ENCODE results near the gene ZNF497. TPM values are rescaled to one million over a fixed set of nuclear protein-coding genes. Genes with fewer than 3 reads are reported as not detected.
A peak's percentile ranks its signal among the peaks of the same experiment; 100 is the strongest.

ZNF497 gene
- total and polyA plus RNA-seq, 9 of the 15 experiments (the other 6 are each of a cell fraction or from before 2014, with no cell fraction given) = 0.06 to 0.98 (median 0.44) TPM; not detected in 1

DNA sequence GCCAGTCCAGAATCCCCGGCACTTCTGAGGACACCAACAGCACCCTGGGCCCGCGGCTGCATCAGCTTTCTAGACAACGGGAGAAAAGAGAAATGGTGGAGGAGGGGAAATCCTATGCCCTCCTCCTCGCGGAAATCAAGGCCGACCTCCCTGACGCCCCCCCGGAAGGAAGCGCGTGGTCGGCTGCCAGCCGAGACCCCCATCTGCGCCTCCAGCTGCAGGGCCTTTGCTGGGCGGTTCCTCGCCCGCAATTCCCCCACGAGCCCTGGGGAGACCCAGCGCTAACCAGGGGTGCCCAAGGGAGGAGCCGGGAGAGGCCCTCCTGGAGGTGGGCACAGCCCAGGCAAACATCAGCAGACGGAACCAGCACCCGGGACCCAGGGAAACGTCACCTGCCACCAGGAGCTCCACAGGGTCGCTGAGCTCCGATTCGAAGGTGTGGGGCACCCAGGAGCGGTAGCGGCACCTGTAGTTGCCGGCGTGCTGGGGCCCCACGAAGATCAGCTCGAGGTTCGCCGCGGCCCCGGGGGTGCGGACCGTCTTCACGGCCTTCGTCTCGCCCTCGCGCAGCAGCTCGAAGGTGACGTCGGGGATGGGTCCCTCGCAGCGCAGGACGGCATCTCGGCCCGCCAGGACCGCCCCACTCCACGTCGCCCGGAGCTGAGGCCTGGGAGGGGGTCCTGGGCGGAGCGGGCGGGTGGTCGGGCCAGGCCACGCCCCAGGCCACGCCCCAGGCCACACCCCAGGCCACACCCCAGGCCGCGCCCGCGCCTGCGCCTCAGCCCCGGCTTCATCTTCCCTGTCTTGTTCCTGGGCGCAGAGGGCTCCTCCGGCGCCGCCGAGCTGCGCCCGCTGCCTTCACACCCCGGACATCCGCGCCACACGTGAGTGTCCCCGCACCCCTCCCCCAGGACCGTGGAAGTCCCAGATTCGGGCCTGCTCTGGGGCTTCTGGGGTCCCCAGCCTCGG, 15.3 kb downstream of the ZNF497 start (continued):
- TF ChIP-seq MYBL2 (IDR thresholded peaks at IDR 0.05; ENCODE audit: low read depth) = no peak
- TF ChIP-seq MYBL2 (CRISPR knock-in tag; IDR thresholded peaks at IDR 0.05; ENCODE audit: borderline replicate concordance) = no peak
- TF ChIP-seq RBM39 (optimal IDR thresholded peaks at IDR 0.05; ENCODE audit: low read depth, low read length) = no peak
- no peak for TF ChIP-seq CREB5 (CRISPR knock-in tag; IDR thresholded peaks at IDR 0.05)
- peak; percentile 44 to 65 for TF ChIP-seq MAZ (CRISPR knock-in tag; conservative IDR thresholded peaks at IDR 0.05 in 1 of 2, IDR thresholded peaks at IDR 0.05 in 1 of 2)
- TF ChIP-seq KAT7 (CRISPR knock-in tag; IDR thresholded peaks at IDR 0.05; ENCODE audit: borderline replicate concordance) = 0 out of 2 replicates have a peak, but pooled peaks have one; percentile 60
- no peak for TF ChIP-seq BMI1 (IDR thresholded peaks at IDR 0.05; ENCODE audit: low read length)
- TF ChIP-seq NFXL1 (CRISPR knock-in tag; IDR thresholded peaks at IDR 0.05) = no peak
- no peak for TF ChIP-seq ZNF324 (CRISPR knock-in tag; IDR thresholded peaks at IDR 0.05)
- TF ChIP-seq ZNF398 (CRISPR knock-in tag; IDR thresholded peaks at IDR 0.05) = no peak
- TF ChIP-seq, protein P1, sequence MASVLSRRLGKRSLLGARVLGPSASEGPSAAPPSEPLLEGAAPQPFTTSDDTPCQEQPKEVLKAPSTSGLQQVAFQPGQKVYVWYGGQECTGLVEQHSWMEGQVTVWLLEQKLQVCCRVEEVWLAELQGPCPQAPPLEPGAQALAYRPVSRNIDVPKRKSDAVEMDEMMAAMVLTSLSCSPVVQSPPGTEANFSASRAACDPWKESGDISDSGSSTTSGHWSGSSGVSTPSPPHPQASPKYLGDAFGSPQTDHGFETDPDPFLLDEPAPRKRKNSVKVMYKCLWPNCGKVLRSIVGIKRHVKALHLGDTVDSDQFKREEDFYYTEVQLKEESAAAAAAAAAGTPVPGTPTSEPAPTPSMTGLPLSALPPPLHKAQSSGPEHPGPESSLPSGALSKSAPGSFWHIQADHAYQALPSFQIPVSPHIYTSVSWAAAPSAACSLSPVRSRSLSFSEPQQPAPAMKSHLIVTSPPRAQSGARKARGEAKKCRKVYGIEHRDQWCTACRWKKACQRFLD (CRISPR knock-in tag; IDR thresholded peaks at IDR 0.05) = no peak
- no peak for TF ChIP-seq PTBP1 (IDR thresholded peaks at IDR 0.05; ENCODE audit: low read depth, low read length)
- TF ChIP-seq ZNF444 (CRISPR knock-in tag; IDR thresholded peaks at IDR 0.05) = no peak
- no peak for TF ChIP-seq MITF (IDR thresholded peaks at IDR 0.05)
- TF ChIP-seq SMAD2 (IDR thresholded peaks at IDR 0.05; ENCODE audit: low read depth, low read length) = no peak
- TF ChIP-seq E2F4 (CRISPR knock-in tag; IDR thresholded peaks at IDR 0.05; ENCODE audit: low read depth) = 0 out of 2 replicates have a peak, but pooled peaks have one; percentile 10
- TF ChIP-seq ZNF134 (CRISPR knock-in tag; conservative IDR thresholded peaks at IDR 0.05) = no peak
- TF ChIP-seq ZBTB12 (CRISPR knock-in tag; IDR thresholded peaks at IDR 0.05) = no peak

Data from K562 (cell line).